ENCODE results near the gene ULK1. TPM values are rescaled to one million over a fixed set of nuclear protein-coding genes. Genes with fewer than 3 reads are reported as not detected.

Gene ULK1
- total and polyA plus RNA-seq, 2 of the 13 experiments (the other 11 are each of a cell fraction or from before 2014, with no cell fraction given), result 2.8 to 10.1 TPM

DNA sequence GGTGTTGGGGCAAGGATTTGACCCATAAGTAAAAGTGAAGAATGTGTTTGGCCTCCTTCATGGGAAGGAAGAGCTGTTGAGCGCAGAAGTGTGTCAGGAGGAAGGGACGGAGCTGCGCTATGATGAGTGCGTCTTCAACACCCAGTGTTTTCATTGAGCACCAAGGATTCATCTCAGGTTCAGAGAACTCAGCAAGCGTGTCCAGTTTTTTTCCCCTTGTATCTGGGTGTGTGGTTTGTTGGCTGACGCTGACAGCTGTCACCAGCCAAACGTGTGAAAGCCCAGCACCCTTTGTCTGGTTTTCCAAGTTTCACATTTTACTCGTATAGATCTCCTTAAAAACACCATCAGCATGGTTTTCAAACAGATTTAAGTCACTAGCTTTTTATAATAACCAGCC lies 67.6 kb downstream of the ULK1 start (continued):
- TF ChIP-seq GZF1 (CRISPR knock-in tag; IDR thresholded peaks at IDR 0.05) (no peak), ZNF788 (CRISPR knock-in tag; IDR thresholded peaks at IDR 0.05; ENCODE audit: borderline replicate concordance) (no peak), NR2F1 (CRISPR knock-in tag; IDR thresholded peaks at IDR 0.05) (no peak), ZNF484 (CRISPR knock-in tag; IDR thresholded peaks at IDR 0.05; ENCODE audit: borderline replicate concordance, low read depth) (no peak)

DNA sequence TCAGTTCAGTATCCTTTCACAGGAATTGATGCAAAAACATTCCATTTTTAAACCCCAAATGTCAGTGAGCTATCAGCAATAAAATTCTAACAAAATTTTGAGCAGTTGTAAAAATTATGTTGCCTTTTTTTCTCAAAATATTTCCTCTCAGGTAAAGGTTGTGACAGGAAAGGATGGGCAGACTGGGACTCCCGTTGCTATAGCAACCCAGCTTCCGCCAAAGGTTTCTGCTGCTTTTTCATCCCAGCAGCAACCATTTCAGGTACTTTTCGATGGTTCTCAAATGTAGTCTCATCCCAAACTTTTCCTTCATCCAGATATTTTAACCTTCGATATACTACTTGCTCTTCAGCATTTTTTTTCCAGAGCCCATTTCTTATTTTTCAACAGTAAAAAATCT lies 69.0 kb downstream of the ULK1 start:
- no peak for ATAC-seq
- DNase-seq (ENCODE audit: low spot score), result no peak
- Histone ChIP-seq H3K27ac (ENCODE audit: extremely low read length, insufficient read depth, low read length) (no peak overlapping the region), H3K27me3 (ENCODE audit: control insufficient read depth in 1 of 2, insufficient read depth in 2 of 2, low read length in 2 of 2) (no peaks in the 10 kb centered on the region), H4K20me1 (ENCODE audit: insufficient read depth, low read length) (peaks cover 2% of the 10 kb centered on the region; the same call in 1 of the 2 replicates), H2AFZ (ENCODE audit: low read length) (no peak overlapping the region), H3K36me3 (replicated peaks in 1 of 2; ENCODE audit: control insufficient read depth in 1 of 2, insufficient read depth in 2 of 2, low read length in 2 of 2) (peaks cover 6 to 21% of the 10 kb centered on the region in 2 experiments), H3K9ac (ENCODE audit: insufficient read depth, low read depth, low read length) (no peak overlapping the region), H3K9me3 (ENCODE audit: low read length) (no peaks in the 10 kb centered on the region), H3K79me2 (ENCODE audit: insufficient read depth, low read length) (peaks cover 57% of the 10 kb centered on the region), H3K4me3 (replicated peaks in 1 of 3; ENCODE audit: insufficient read depth in 1 of 3, low read depth in 2 of 3, low read length in 3 of 3) (no peak overlapping the region), H3K4me2 (ENCODE audit: low read depth, low read length) (no peak overlapping the region), H3K4me1 (ENCODE audit: insufficient read depth, low read length) (peaks cover 12% of the 10 kb centered on the region)
- FAIRE-seq, result no peak
- ChIA-PET POLR2A (no interaction called here), CTCF (ENCODE audit: low intra/inter-chr PET ratio, low total read pairs) (no interaction called here)
- in situ Hi-C loops (cut with HindIII; ENCODE audit: extremely low pct_ligation_motif_present, low pct_unique_long_range_greater_than_20kb) (no loop called here), intact Hi-C loops (cut with micrococcal nuclease; ENCODE audit: unreplicated experiment) (no loop called here)
- TF ChIP-seq FOXK2 (IDR thresholded peaks at IDR 0.05) (no peak), RFX1 (IDR thresholded peaks at IDR 0.05) (peak; percentile 13; the same call in 1 of the 2 replicates)
- 93% methylated on average over 4 of the region's 4 CpGs for WGBS (ENCODE audit: low lambda C conversion rate)
- no TSS peak for BruUV-seq (replicated peaks)

GRCh38 chr12:131965073-131965472 lies 70.7 kb downstream of the ULK1 start:
- no TSS peak for BruUV-seq (replicated peaks)
- Histone ChIP-seq H3K4me3 (replicated peaks in 1 of 3; ENCODE audit: insufficient read depth in 1 of 3, low read depth in 2 of 3, low read length in 3 of 3) (no peak overlapping the region), H3K36me3 (replicated peaks in 1 of 2; ENCODE audit: control insufficient read depth in 1 of 2, insufficient read depth in 2 of 2, low read length in 2 of 2) (peaks cover 6 to 23% of the 10 kb centered on the region in 2 experiments), H3K27ac (ENCODE audit: extremely low read length, insufficient read depth, low read length) (no peak overlapping the region), H2AFZ (ENCODE audit: low read length) (no peak overlapping the region), H3K27me3 (ENCODE audit: control insufficient read depth in 1 of 2, insufficient read depth in 2 of 2, low read length in 2 of 2) (no peaks in the 10 kb centered on the region), H3K4me2 (ENCODE audit: low read depth, low read length) (no peak overlapping the region), H4K20me1 (ENCODE audit: insufficient read depth, low read length) (no peaks in the 10 kb centered on the region), H3K4me1 (ENCODE audit: insufficient read depth, low read length) (no peaks in the 10 kb centered on the region), H3K9me3 (ENCODE audit: low read length) (no peaks in the 10 kb centered on the region), H3K79me2 (ENCODE audit: insufficient read depth, low read length) (peaks cover 53% of the 10 kb centered on the region), H3K9ac (ENCODE audit: insufficient read depth, low read depth, low read length) (no peak overlapping the region)
- 93% methylated on average over 2 of the region's 2 CpGs for WGBS (ENCODE audit: low lambda C conversion rate)
- ATAC-seq, result no peak
- in situ Hi-C loops (cut with HindIII; ENCODE audit: extremely low pct_ligation_motif_present, low pct_unique_long_range_greater_than_20kb), result no loop called here
- intact Hi-C loops (cut with micrococcal nuclease; ENCODE audit: unreplicated experiment), result no loop called here
- DNase-seq (ENCODE audit: low spot score), result no peak
- POLR2A ChIA-PET, result no interaction called here
- TF ChIP-seq ZNF496 (CRISPR knock-in tag; IDR thresholded peaks at IDR 0.05; ENCODE audit: insufficient replicate concordance) (no peak), CREB1 (IDR thresholded peaks at IDR 0.05) (0 out of 2 replicates have a peak, but pooled peaks have one; percentile 8), CREB1 (CRISPR knock-in tag; IDR thresholded peaks at IDR 0.05) (no peak)
- CTCF ChIA-PET (ENCODE audit: low intra/inter-chr PET ratio, low total read pairs), result no interaction called here
- no peak for FAIRE-seq

Data from HepG2 (cell line).